GM19328 (cell line): ENCODE measurements around the gene OR8G1.
"Not testable (repeated sequence)": the region's sequence is repeated elsewhere in the genome, so short reads cannot be mapped to it uniquely, and the experiment has no call there.

Source experiments
- ATAC-seq: cut with Tn5 transposase; IDR thresholded peaks from one replicate; pipeline ENCODE4 v1.9.1; 2021; ENCODE audit warnings: mild to moderate bottlenecking, moderate library complexity; ENCODE audit not compliant: unreplicated experiment

Gene OR8G1, protein sequence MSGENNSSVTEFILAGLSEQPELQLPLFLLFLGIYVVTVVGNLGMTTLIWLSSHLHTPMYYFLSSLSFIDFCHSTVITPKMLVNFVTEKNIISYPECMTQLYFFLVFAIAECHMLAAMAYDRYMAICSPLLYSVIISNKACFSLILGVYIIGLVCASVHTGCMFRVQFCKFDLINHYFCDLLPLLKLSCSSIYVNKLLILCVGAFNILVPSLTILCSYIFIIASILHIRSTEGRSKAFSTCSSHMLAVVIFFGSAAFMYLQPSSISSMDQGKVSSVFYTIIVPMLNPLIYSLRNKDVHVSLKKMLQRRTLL

DNA sequence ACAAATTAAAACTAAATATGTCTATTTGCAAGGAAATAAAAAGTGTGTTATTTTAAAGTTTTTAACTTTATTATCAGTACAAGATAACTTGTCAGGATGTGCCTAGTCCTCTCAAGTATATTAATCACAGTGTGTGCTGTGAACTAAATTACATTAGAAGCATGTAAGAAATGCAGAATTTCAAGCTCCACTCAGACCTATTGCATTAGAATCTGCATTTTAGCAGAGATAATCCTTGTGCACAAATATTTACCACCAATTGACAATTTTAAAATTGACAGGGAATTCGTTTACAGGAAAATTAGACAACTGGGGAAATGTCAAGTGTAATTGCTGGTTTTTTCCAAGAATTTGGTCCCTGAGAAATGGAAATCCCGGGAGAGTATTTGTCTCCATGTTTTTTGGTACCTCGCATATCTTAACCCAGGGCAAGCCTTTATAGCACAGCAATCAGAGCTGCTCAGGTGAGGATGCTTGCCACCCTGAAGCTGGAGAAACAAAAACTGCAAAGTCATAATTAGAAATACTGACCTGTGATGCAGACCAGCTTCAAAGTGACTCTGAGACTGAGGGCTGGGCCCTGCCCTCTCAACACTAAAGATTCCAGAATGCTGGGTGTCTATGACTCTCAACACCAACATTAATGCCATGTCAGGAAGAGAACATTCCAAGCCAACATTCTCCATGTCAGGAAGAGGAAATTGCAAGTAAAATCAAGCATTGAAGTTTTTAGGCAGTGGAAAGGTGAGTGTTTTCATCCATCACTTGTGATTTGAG, at the start of gene OR8G1:
Gene OR8G1 (plus strand): TSS at position 475 of the 777 bp plus-strand sequence. CDS start 8,581 bp downstream, outside the sequence.
- no peak for ATAC-seq

DNA sequence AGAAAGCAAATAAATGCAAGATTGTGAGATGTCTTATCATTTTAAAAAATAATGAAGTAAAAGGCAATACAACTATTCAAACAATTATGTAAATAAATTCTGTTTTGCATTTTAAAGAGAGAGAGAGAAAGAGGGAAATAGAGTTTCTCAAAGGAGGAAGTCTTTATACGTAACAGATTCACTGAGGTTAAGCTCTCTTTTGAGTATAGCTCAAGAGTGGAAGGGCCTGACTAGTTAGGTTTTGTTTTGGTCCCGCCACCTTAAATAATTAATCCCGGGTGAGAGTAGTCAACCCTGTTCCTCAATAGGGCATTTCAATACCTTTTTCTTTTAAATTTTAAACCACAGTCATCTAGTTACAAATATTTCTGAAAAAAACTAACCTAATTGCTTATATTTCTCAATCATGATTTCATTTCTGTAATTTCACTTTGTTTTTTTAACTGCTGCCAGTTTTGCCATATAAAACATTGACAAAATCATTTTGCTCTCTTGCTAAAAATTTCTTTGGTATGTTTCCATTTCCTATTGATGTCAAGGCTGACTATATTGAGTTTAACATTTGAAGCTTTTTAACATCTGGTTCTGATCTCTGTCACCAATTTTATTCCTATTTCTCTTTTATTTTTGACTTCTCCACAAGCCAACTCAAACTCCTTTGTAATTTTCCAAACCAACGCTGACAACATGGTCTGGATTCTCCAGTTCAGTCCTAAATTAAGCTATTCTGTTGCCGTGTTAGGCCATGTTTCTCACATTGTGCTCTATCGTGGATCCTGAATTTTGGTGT, 47.5 kb upstream of the OR8G1 start:
- no peak for ATAC-seq

DNA sequence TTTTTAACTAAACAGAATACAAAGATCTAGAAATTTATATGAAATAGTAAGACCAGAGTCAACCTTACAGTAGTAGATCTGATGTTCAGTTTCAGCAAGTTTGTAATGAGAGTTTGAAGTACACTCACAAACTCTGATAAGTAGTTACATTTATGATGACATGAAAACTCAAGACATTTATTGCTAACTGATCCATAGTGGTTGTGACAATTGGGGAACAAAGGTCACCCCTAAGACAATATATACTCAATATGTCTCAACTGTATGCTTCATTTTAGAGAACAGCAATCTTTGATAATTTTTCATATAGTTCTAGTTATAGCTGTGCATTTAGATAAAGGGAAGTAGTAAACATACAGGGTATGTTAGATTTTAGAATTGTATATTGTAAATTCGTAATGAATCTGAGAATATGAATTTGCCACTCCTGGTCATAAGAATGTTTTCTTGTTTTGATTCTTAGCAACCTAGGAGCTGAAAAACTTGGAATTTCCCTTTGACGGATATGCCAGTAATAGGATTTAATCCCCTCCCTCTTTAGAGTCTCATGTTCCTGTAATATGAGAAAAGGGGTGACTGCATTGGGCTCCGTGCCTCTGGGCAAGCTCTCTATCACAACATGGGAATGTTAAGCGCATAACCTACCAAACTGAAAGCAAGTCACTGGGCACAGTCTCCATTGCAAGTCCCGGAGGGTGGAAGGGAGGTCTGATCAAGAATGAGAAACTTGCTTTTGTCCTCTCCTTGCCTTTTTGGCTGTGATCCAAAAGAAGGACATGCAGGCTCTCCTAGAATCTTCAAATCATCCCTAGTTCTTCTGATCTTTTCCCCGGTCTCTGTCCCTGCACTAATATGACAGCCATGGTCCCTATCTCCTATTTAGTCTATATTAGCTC, 46.4 kb upstream of the OR8G1 start:
- no peak for ATAC-seq

GRCh38 chr11:124195189-124195734, 45.6 kb upstream of the OR8G1 start:
- peak; percentile 87 for ATAC-seq

DNA sequence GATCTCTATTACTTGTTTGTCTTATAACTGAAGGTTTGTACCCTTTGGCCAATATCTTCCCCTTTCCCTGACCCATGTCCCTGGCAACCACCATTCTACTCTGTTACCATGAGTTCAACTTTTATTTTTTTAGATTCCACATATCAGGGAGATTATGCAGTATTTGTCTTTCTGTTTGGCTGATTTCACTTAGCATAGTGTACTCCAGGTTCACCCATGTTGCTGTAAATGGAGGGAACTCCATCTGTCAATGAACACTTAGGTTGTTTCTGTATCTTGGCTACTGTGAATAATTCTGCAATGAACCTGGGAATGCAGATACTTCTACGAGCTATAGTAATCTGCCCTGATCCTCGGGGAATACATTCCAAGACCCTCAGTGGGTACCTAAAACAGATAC, 42.9 kb upstream of the OR8G1 start:
- no peak for ATAC-seq

DNA sequence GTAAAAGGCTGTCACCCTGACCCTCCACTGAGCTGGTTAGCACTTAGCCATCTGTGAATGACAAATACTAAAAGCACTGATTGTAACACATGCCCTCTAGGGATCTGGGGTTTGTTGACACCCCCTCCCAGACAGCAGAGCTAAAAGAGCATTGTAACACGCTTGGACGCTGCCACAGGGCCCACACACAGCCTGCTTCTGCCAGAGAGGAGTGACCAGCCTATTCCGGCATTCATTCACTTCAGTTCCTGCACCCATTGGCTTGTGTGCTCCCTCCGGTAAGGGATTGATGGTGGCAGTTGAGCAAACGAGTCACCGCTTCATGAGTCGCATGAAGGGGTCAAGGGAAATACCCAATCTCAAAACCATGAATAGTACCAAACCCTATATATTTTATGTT, 42.0 kb upstream of the OR8G1 start:
- no peak for ATAC-seq

- no peak for ATAC-seq
Measured at GRCh38 chr11:124199702-124200101, 41.2 kb upstream of the OR8G1 start.

GRCh38 chr11:124200671-124201070, 40.2 kb upstream of the OR8G1 start:
- no peak for ATAC-seq

DNA sequence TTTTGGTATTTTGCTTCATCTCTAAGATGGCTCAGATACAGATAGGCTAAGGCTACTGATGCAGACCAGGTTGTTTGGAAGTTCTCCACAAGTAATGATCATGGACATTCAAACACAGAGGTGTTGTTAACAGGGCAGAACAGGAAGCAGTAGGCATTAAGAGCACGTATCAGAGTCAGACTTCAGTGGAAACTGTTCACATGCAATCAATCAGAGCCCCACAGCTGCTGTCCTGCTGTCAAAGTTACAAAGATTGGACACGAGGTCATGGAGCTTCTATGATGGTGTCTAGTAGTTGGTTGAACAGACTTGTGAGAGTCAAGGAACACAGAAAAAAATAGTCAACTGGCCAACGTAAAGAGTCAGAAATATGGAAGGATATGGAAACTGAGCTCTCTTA, 37.9 kb upstream of the OR8G1 start:
- no peak for ATAC-seq

GRCh38 chr11:124204008-124204407, 36.9 kb upstream of the OR8G1 start:
- ATAC-seq = no peak

- ATAC-seq = no peak
Measured at GRCh38 chr11:124207102-124207792, 33.6 kb upstream of the OR8G1 start.

GRCh38 chr11:124209824-124210357, 31.0 kb upstream of the OR8G1 start:
- no peak for ATAC-seq

DNA sequence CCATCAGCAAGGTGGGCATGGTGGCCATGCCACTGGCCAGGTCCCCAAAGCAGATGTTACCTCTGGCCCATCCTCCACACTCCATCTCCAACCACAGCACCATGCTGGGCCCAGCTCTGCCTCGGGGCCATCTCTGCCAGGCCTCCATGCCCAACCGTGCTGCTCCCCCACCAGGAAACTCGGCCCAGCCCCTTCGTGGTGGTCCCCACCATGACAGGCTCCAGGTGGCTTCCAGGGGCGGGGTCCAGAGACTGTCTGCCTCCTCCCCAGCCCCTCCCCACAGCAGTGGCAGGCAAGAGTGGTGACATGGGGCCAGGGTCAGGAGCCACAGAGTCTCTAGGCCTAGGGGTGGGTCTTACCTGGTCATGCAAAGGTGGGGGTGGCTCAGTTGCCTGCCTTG, 30.5 kb upstream of the OR8G1 start:
- ATAC-seq = no peak

GRCh38 chr11:124211321-124211720, 29.6 kb upstream of the OR8G1 start:
- ATAC-seq = no peak

DNA sequence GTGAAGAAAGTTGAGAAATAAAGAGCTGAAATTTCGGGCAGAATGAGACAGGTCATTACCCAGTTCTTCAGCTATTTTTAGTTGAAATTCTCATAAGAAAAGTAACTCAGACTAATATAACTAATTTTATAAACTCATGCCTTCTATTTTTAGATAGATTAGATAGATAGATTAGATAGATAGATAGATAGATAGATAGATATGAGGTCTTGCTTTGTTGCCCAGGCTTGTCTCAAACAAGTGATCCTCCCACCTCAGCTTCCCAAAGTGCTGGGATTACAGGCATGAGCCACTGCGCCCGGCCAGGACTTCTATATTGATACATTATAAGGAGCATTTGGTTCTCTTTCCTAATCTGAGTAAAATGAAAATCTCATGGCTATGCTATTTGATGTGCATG, 26.9 kb upstream of the OR8G1 start:
- no peak for ATAC-seq

DNA sequence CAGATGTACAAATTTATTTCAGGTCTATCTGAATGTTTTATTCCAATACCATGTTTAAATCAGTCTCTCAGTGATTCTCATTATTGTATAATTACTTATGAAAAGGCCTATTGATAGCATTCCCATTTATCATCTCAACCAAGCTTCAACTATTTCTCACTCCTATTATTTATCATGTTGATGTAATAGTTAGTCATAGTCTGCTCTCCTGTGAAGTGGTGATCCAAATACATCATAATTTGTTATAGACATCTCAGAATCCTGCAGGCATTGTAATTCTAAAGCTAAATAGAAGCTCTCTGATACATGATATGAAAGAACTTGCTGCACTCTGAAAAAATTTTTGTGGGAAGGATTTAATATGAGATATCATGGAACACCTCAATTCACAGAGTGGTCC, 21.8 kb upstream of the OR8G1 start:
- ATAC-seq = no peak

GRCh38 chr11:124222407-124222806, 18.5 kb upstream of the OR8G1 start:
- ATAC-seq = no peak

- not testable (repeated sequence) for ATAC-seq
Measured at GRCh38 chr11:124224618-124225423, 16.1 kb upstream of the OR8G1 start.

GRCh38 chr11:124225471-124225870, 15.4 kb upstream of the OR8G1 start:
- no peak for ATAC-seq
